Thoracic aorta (tissue), 2 donors: ENCODE measurements around the gene TOR1A. TPM values are rescaled to one million over a fixed set of nuclear protein-coding genes. Genes with fewer than 3 reads are reported as not detected.

Source experiments
- ATAC-seq: fragments of 150-250 bp; one replicate; pipeline ENCODE4 v1.8.0; 2017; ENCODE audit warnings: low read depth; ENCODE audit not compliant: insufficient number of reproducible peaks, low FRiP score
- DNase-seq: peaks from one replicate; pipeline ENCODE4 v3.0.0-alpha.2; 2020; ENCODE audit warnings: low spot score
- H3K27ac ChIP-seq, 2 donors: fragments of 200-600 bp; sonication (generic); 1 replicate in 1 of 2; 2 replicates in 1 of 2; pipeline ENCODE4 v1.5.1; 2016; ENCODE audit warnings: mild to moderate bottlenecking in 2 of 2, moderate library complexity in 2 of 2
- H3K27me3 ChIP-seq: fragments of 200-600 bp; sonication (generic); replicated peaks from 2 replicates; pipeline ENCODE4 v1.6.0; 2016; ENCODE audit warnings: mild to moderate bottlenecking; ENCODE audit not compliant: insufficient read depth
- H3K36me3 ChIP-seq: fragments of 200-600 bp; sonication (generic); one replicate; pipeline ENCODE4 v1.5.1; 2016
- H3K4me1 ChIP-seq, 2 donors: fragments of 200-600 bp; sonication (generic); 1 replicate in 1 of 2; 2 replicates in 1 of 2; pipeline versions ENCODE4 v1.5.1 to v1.6.0; 2016; ENCODE audit warnings: low read depth in 2 of 2, mild to moderate bottlenecking in 1 of 2; ENCODE audit not compliant: control insufficient read depth in 1 of 2
- H3K4me3 ChIP-seq: fragments of 200-600 bp; sonication (generic); 2 replicates; pipeline ENCODE4 v1.5.1; 2016; ENCODE audit warnings: mild to moderate bottlenecking
- H3K9me3 ChIP-seq: fragments of 200-600 bp; sonication (generic); 2 replicates; pipeline ENCODE4 v1.5.1; 2016
- total RNA-seq, 2 donors: library from RNA; depleted of rRNA; stranded (reverse); fragments of >200 nt; gene quantifications; one replicate each; pipeline versions ENCODE4 v1.1.0 to v1.2.3, GENCODE V29; 2016
- TF ChIP-seq, protein P1 (sequence below): fragments of 200-600 bp; sonication (generic); IDR thresholded peaks from one replicate; pipeline ENCODE4 v1.5.1; 2019; ENCODE audit warnings: antibody characterized with exemption

Gene TOR1A
- total RNA-seq, 2 donors from 2014 or later = 36.1 to 39.3 TPM

DNA sequence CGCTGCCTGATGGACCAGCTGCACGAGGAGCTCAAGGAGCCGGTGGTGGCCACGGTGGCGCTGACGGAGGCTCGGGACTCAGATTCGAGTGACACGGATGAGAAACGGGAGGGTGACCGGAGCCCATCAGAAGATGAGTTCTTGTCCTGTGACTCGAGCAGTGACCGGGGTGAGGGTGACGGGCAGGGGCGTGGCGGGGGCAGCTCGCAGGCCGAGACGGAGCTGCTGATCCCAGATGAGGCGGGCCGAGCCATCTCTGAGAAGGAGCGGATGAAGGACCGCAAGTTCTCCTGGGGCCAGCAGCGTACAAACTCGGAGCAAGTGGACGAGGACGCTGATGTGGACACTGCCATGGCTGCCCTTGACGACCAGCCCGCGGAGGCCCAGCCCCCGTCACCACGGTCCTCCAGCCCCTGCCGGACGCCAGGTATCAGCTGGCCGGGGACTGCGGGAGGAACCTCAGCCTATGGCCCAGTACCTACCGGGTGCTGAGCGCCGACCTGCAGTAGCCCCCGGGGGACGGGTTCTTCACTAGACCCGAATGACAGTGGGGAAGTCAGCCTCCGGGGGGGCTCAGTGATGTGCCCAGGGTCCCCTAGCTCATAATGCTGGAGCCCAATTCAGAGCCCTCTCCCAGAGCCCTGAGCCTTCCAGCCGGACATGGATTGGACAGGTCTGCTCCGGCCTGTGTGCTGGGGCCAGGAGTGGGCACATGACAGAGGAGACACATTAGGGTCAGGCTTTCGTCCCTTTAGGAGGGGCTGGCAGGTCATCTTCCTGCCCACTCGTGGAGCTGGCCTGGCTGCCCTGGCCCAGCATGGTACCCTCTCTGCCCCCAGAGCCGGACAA lies 44.3 kb upstream of the TOR1A start:
- ATAC-seq (no peak), DNase-seq (no peak)
- Histone ChIP-seq H3K4me1 (no peaks in the 10 kb centered on the region), H3K4me3 (no peak overlapping the region), H3K27ac (no peak overlapping the region), H3K9me3 (no peaks in the 10 kb centered on the region), H3K36me3 (peaks cover 23% of the 10 kb centered on the region), H3K27me3 (no peaks in the 10 kb centered on the region)
- TF ChIP-seq, protein P1, sequence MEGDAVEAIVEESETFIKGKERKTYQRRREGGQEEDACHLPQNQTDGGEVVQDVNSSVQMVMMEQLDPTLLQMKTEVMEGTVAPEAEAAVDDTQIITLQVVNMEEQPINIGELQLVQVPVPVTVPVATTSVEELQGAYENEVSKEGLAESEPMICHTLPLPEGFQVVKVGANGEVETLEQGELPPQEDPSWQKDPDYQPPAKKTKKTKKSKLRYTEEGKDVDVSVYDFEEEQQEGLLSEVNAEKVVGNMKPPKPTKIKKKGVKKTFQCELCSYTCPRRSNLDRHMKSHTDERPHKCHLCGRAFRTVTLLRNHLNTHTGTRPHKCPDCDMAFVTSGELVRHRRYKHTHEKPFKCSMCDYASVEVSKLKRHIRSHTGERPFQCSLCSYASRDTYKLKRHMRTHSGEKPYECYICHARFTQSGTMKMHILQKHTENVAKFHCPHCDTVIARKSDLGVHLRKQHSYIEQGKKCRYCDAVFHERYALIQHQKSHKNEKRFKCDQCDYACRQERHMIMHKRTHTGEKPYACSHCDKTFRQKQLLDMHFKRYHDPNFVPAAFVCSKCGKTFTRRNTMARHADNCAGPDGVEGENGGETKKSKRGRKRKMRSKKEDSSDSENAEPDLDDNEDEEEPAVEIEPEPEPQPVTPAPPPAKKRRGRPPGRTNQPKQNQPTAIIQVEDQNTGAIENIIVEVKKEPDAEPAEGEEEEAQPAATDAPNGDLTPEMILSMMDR = no peak

DNA sequence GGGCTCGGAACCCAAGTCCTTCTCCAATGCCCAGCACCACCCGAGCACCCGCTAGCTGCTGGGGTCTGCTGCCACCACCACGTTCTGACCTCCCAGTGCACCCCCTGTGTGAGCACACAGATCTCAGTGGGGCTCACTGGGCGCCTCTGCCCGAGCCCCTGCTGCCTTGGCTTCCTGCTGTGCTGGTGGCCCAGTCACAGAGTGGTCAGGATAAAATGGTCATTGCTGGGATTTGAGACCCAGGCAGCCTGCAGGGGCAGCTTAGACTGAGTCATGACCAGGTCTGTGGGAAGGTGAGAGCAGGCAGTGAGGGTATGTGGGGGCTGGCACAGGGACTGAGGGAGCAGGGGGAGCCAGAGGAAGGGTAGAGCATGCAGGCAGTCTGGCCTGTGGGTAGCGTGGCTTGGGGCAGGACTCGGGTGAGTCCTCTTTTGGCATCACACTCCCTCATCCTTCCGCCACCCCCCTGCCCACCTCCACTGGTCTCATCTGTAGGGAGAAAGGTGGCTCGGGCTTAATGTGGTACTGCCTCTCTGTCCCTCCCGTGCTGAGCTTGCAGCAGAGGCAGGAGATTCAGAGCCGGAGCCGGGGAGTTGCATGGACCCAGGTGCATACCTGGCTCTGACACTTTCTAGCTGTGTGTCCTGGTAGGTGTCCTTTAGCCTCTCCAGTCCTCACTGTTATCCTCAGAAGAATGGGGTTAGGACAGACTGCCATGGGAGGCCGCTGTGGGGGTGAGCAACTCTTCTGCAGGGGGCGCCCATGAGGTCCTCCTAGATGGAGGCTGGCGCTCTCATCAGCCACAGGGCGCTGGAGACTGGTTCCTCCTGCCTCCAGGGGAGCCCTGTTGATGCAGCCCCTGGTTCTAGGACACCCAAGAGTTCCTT lies 43.4 kb upstream of the TOR1A start:
- Histone ChIP-seq H3K27ac (no peak overlapping the region), H3K36me3 (peaks cover 27% of the 10 kb centered on the region), H3K4me3 (no peak overlapping the region), H3K27me3 (no peaks in the 10 kb centered on the region), H3K9me3 (no peaks in the 10 kb centered on the region), H3K4me1 (no peaks in the 10 kb centered on the region)
- no peak for ATAC-seq
- DNase-seq = no peak
- TF ChIP-seq, protein P1 = no peak

DNA sequence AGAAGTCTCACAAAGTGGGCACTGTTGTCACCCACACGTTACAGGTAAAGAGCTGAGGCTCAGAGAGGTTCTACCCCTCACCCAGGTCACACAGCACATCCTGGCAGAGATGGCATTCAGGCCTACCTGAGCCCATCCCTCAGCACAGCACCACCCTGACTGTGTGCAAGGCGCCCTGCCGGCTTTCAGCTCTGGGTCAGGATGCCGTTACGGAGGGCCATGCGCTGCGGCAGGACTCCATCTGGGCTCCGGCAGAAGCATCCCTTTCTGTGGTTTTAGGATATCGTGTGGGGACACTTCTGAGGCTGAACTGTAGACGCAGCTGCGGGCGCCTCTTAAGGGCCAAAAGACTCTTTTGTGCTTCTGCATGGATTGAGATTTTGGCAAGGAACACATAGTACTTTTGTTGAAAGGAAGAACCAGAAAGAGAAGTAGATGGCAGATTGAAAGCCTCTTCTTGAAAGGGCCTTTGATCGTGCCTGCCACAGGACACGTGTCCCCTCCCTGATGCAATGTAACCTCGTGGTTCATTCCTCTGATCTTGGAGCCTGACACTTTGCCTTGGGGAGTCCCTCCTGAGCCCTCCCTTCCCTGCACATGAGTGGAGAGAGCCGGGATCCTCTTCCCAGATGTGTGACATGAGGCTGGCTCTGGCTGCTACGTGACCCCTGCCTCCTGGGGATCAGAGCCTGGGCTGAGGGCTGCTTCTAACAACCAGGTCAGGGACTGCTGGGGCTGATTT lies 42.6 kb upstream of the TOR1A start:
- Histone ChIP-seq H3K27ac (no peak overlapping the region), H3K9me3 (no peaks in the 10 kb centered on the region), H3K27me3 (no peaks in the 10 kb centered on the region), H3K4me1 (no peaks in the 10 kb centered on the region), H3K36me3 (peaks cover 32% of the 10 kb centered on the region), H3K4me3 (no peak overlapping the region)
- DNase-seq (no peak), ATAC-seq (no peak)
- TF ChIP-seq, protein P1 = no peak

DNA sequence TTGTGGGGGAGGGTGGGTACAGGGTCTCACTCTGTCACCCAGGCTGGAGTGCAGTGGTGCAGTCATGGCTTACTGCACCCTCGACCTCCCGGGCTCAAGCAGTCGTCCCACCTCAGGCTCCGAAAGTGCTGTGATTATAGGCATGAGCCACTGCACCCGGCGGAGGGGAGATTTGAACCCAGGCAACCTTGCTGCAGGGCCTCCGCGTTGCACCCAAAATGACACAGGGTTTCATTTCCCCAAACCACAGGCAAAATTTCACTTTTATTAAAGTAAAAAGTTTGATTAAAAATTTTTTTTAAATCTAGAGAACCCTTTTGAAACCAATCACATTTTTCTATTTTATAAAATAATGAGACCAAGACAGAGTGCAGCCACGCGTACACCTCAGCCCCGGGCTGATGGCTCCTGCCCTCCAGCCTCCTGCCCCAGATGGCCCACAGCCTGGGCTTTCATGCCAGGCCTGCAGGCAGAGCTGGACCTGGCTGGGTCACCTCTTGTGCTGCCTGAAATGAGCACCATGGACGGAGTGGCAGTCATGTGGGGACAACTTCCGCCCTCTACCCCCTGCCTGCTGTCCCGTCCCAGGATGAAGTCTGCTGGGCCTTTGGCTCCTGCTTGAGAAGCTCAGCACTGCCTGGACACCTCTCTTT lies 41.9 kb upstream of the TOR1A start:
- no peaks in the 10 kb centered on the region for H3K9me3 ChIP-seq
- DNase-seq = no peak
- H3K4me1 ChIP-seq = no peaks in the 10 kb centered on the region
- ATAC-seq = no peak
- no peak overlapping the region for H3K4me3 ChIP-seq
- no peak overlapping the region for H3K27ac ChIP-seq
- H3K36me3 ChIP-seq = peaks cover 39% of the 10 kb centered on the region
- H3K27me3 ChIP-seq = no peaks in the 10 kb centered on the region
- TF ChIP-seq, protein P1 = no peak
